Measurements from ENCODE around the gene ATP10B.

DNA sequence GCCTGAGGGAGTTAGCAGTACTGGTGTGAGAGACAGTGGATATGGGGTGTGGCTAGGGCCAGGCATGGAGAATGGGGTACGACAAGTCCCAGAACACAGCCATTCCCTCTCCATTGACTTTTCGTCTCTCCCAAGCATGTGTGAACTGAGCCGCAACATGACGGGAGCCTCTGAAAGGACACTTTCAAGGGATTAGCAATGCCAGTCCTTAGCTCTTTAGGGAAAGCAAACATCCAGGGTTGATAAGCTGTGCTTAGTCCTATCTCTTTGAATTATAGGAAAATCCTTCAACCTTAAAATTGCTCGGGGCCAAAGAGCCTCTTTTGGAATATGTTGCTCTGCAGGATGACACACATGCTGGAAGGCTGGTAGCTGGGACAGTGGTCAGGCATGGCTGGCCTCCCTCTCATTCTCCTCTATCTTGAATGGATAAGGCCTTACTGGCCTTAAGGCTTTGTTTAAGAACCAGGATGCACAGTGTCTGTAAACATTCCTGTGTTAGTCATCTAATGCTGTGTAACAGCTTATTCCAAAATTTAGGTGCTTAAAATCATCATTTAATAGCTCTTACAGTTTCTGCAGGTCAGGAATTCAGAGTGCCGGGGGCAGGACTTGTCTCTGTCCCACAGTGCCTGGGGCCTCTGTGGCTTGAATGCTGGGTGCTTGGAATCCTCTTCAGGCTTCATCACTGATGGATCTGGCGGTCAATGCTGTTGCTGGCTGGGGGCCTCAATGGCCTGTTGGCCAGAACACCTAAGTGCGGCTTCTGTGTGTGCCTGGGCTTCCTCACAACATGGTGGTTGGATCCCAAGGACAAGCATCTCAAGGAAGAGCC is 335.1 kb downstream of the ATP10B start:
- no peak for TF ChIP-seq FOXP2 (optimal IDR thresholded peaks at IDR 0.05; ENCODE audit: borderline replicate concordance, extremely low read depth, extremely low read length, insufficient read depth)
- no peak for TF ChIP-seq POLR2AphosphoS5 (IDR thresholded peaks at IDR 0.05; ENCODE audit: low read depth, low read length)
- TF ChIP-seq, protein P1, sequence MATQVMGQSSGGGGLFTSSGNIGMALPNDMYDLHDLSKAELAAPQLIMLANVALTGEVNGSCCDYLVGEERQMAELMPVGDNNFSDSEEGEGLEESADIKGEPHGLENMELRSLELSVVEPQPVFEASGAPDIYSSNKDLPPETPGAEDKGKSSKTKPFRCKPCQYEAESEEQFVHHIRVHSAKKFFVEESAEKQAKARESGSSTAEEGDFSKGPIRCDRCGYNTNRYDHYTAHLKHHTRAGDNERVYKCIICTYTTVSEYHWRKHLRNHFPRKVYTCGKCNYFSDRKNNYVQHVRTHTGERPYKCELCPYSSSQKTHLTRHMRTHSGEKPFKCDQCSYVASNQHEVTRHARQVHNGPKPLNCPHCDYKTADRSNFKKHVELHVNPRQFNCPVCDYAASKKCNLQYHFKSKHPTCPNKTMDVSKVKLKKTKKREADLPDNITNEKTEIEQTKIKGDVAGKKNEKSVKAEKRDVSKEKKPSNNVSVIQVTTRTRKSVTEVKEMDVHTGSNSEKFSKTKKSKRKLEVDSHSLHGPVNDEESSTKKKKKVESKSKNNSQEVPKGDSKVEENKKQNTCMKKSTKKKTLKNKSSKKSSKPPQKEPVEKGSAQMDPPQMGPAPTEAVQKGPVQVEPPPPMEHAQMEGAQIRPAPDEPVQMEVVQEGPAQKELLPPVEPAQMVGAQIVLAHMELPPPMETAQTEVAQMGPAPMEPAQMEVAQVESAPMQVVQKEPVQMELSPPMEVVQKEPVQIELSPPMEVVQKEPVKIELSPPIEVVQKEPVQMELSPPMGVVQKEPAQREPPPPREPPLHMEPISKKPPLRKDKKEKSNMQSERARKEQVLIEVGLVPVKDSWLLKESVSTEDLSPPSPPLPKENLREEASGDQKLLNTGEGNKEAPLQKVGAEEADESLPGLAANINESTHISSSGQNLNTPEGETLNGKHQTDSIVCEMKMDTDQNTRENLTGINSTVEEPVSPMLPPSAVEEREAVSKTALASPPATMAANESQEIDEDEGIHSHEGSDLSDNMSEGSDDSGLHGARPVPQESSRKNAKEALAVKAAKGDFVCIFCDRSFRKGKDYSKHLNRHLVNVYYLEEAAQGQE (IDR thresholded peaks at IDR 0.05; ENCODE audit: insufficient read depth in 1 of 2, low read depth in 2 of 2, low read length in 2 of 2): no peak

All from PFSK-1 (cell line).